PC-9 (cell line): ENCODE results near the gene DFFA. TPM values are rescaled to one million over a fixed set of nuclear protein-coding genes. Genes with fewer than 3 reads are reported as not detected.

Experiments
- BruUV-seq: library from RNA; stranded (reverse); fragments of 400-500 nt; replicated peaks from 2 replicates; lab custom pipeline; 2021; lab: Mats Ljungman, UMichigan
- CTCF ChIA-PET: fragments of 300-600 bp; sonication (Branson Sonifier 250); formaldehyde crosslinking; loops from one replicate; lab custom pipeline; 2022; ENCODE audit warnings: antibody characterized with exemption; lab: Charles Lee
- POLR2A ChIA-PET: fragments of 300-600 bp; sonication (Branson Sonifier 250); formaldehyde crosslinking; loops from one replicate; lab custom pipeline; 2022; ENCODE audit warnings: antibody characterized with exemption; ENCODE audit not compliant: unreplicated experiment; lab: Charles Lee
- DNase-seq, 2 experiments: peaks; one replicate each; pipeline versions ENCODE4 v3.0.0 to v3.0.0-alpha.2; 2015 to 2022; ENCODE audit warnings: mixed read lengths in 1 of 2
- H2AFZ ChIP-seq: fragments of 200-600 bp; sonication (generic); 2 replicates; pipeline ENCODE4 v1.8.1; 2017; ENCODE audit warnings: antibody characterized with exemption
- H3F3A ChIP-seq: fragments of 200-600 bp; sonication (generic); 2 replicates; pipeline ENCODE4 v1.8.1; 2017; ENCODE audit warnings: antibody characterized with exemption, mild to moderate bottlenecking, low read depth; ENCODE audit not compliant: insufficient read depth
- H3K27ac ChIP-seq: fragments of 200-600 bp; sonication (generic); 2 replicates; pipeline ENCODE4 v1.6.1; 2016; ENCODE audit warnings: mixed run types
- H3K27me3 ChIP-seq: fragments of 200-600 bp; sonication (generic); 2 replicates; pipeline ENCODE4 v1.6.1; 2016; ENCODE audit warnings: low read depth, mixed run types; ENCODE audit not compliant: insufficient read depth
- H3K36me3 ChIP-seq: fragments of 200-600 bp; sonication (generic); 2 replicates; pipeline ENCODE4 v1.6.1; 2016; ENCODE audit warnings: low read depth, mixed run types
- H3K4me1 ChIP-seq: fragments of 200-600 bp; sonication (generic); replicated peaks from 2 replicates; pipeline ENCODE4 v1.6.1; 2016; ENCODE audit warnings: mixed run types; ENCODE audit not compliant: insufficient read depth
- H3K4me2 ChIP-seq: fragments of 200-600 bp; sonication (generic); 2 replicates; pipeline ENCODE4 v1.6.1; 2017; ENCODE audit warnings: mixed run types
- H3K4me3 ChIP-seq: fragments of 200-600 bp; sonication (generic); 2 replicates; pipeline ENCODE4 v1.6.1; 2016; ENCODE audit warnings: mixed run types
- H3K79me2 ChIP-seq: fragments of 200-600 bp; sonication (generic); 2 replicates; pipeline ENCODE4 v1.6.1; 2017; ENCODE audit warnings: low read depth, mixed run types
- H3K9me2 ChIP-seq: fragments of 200-600 bp; sonication (generic); 2 replicates; pipeline ENCODE4 v1.8.1; 2017; ENCODE audit warnings: mild to moderate bottlenecking; ENCODE audit not compliant: insufficient read depth
- H3K9me3 ChIP-seq: fragments of 200-600 bp; sonication (generic); 2 replicates; pipeline ENCODE4 v1.8.1; 2016; ENCODE audit warnings: low read depth; ENCODE audit not compliant: insufficient read depth
- H4K20me1 ChIP-seq: fragments of 200-600 bp; sonication (generic); 2 replicates; pipeline ENCODE4 v1.8.1; 2017; ENCODE audit not compliant: insufficient read depth
- EZH2 ChIP-seq: fragments of 200-600 bp; sonication (generic); IDR thresholded peaks from 2 replicates; pipeline ENCODE4 v1.8.0; 2017; ENCODE audit warnings: antibody characterized with exemption, low read depth
- intact Hi-C: fragments of 100-400 bp; cut with micrococcal nuclease; formaldehyde crosslinking; loops from one replicate; pipeline ENCODE4 v1.10.0; 2022; ENCODE audit not compliant: unreplicated experiment
- total RNA-seq: library from RNA; stranded (reverse); gene quantifications from 2 replicates; pipeline ENCODE4 v1.2.3, GENCODE V29; 2021
- TF ChIP-seq, protein P1 (sequence below): fragments of 200-600 bp; sonication (generic); conservative IDR thresholded peaks from 2 replicates; pipeline ENCODE4 v1.6.1; 2017; ENCODE audit warnings: mixed run types, antibody characterized with exemption, mild to moderate bottlenecking, moderate library complexity

DFFA gene
- total RNA-seq, 1 experiment from 2014 or later = 35.2 TPM

DNA sequence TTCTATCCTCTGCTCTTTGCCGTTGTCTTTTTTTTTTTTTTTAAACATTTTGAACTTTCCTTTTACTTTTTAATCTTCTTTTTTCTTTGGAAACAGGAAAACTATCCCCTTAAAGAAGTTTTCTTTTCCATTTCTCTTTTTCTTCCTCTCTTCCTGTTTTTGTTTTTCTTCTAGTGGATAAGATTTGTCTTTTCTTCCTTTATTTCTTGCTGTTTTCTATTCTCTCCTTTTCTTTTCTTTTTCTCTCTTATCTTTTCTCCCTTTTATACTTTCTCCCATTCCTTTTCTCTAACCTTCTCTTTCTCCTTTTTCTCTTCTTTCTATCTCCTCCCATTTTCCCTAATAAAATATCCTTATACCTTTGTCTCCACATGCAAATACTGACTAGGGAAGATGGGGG is 48.6 kb upstream of the DFFA start:
- Histone ChIP-seq H3K4me2 (no peak overlapping the region), H3K27me3 (no peaks in the 10 kb centered on the region), H3K79me2 (0 out of 2 replicates have a peak, but pooled peaks cover 18% of the 10 kb centered on the region), H3K27ac (no peak overlapping the region), H3K9me3 (no peaks in the 10 kb centered on the region), H3K36me3 (no peaks in the 10 kb centered on the region; the same call in 1 of the 2 replicates), H4K20me1 (peaks cover 1% of the 10 kb centered on the region; the same call in 1 of the 2 replicates), H3K9me2 (no peaks in the 10 kb centered on the region), H3K4me1 (peaks cover 17% of the 10 kb centered on the region), H3F3A (no peaks in the 10 kb centered on the region), H2AFZ (no peak overlapping the region), H3K4me3 (no peak overlapping the region)
- ChIA-PET CTCF (interaction anchor here (0.6 to 0.7 kb wide), 2 partner anchors 346 to 475 kb away, joined by 3 to 4 read pairs; no protein-coding TSS in a partner anchor), POLR2A (interaction anchor here (0.7 kb wide), 1 partner anchor 157 kb away, joined by 16 read pairs; no protein-coding TSS in a partner anchor)
- no TSS peak for BruUV-seq
- TF ChIP-seq EZH2 = no peak
- TF ChIP-seq, protein P1, sequence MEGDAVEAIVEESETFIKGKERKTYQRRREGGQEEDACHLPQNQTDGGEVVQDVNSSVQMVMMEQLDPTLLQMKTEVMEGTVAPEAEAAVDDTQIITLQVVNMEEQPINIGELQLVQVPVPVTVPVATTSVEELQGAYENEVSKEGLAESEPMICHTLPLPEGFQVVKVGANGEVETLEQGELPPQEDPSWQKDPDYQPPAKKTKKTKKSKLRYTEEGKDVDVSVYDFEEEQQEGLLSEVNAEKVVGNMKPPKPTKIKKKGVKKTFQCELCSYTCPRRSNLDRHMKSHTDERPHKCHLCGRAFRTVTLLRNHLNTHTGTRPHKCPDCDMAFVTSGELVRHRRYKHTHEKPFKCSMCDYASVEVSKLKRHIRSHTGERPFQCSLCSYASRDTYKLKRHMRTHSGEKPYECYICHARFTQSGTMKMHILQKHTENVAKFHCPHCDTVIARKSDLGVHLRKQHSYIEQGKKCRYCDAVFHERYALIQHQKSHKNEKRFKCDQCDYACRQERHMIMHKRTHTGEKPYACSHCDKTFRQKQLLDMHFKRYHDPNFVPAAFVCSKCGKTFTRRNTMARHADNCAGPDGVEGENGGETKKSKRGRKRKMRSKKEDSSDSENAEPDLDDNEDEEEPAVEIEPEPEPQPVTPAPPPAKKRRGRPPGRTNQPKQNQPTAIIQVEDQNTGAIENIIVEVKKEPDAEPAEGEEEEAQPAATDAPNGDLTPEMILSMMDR = no peak
- no peak for DNase-seq
- intact Hi-C loops = no loop called here

DNA sequence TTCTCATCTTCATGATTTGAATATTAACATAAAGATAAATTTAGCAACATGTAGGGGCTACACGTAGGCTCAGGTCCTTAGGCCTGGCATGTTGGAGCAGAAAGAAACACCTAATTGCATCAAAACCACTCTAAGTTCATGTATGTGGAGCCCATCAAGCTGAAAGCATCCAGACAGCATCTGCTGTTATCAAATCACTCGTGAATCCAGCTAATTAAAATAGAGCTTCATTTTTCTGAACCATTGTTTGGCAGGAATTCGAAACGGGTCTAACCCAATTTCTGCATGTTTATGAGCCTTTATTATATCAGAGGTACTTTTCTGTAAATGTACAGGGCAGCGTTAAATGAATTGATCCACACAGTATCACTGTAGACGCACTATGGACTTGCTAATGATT is 48.2 kb upstream of the DFFA start:
- DNase-seq = no peak
- Histone ChIP-seq H3K4me2 (no peak overlapping the region), H3F3A (no peaks in the 10 kb centered on the region), H4K20me1 (peaks cover 5% of the 10 kb centered on the region; the same call in 1 of the 2 replicates), H3K79me2 (0 out of 2 replicates have a peak, but pooled peaks cover 23% of the 10 kb centered on the region), H3K4me1 (peaks cover 17% of the 10 kb centered on the region), H3K9me3 (no peaks in the 10 kb centered on the region), H3K4me3 (no peak overlapping the region), H3K9me2 (no peaks in the 10 kb centered on the region), H3K36me3 (no peaks in the 10 kb centered on the region; the same call in 1 of the 2 replicates), H2AFZ (no peak overlapping the region), H3K27ac (no peak overlapping the region), H3K27me3 (no peaks in the 10 kb centered on the region)
- TF ChIP-seq EZH2 = no peak
- TF ChIP-seq, protein P1 = no peak
- ChIA-PET CTCF (interaction anchor here (0.6 kb wide), 1 partner anchor 347 kb away, joined by 4 read pairs; no protein-coding TSS in a partner anchor), POLR2A (no interaction called here)
- BruUV-seq = no TSS peak
- intact Hi-C loops = no loop called here

DNA sequence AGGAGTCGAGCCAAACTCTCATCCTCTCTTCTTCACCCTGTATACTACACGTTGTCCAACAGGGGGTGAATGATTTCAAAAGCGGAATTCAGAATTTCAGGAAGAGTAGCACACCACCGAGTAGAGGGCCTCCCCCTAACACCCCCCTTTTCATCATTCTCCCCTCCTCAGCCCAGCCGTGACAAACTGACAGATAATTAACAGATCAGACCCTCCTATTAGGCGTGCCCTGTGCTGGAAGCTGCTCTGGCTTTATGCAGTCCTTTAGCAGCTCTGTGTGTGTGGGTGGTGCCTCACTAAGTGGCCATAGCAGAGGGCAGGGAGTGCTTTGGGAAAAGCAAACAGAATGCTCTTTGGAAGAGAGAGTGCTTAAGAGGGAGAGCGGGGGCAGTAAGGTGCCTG is 46.7 kb upstream of the DFFA start:
- DNase-seq = no peak
- no peak overlapping the region for H2AFZ ChIP-seq
- CTCF ChIA-PET = no interaction called here
- no peaks in the 10 kb centered on the region for H3F3A ChIP-seq
- no peaks in the 10 kb centered on the region for H3K27me3 ChIP-seq
- no TSS peak for BruUV-seq
- H3K9me2 ChIP-seq = no peaks in the 10 kb centered on the region
- POLR2A ChIA-PET = no interaction called here
- intact Hi-C loops = loop anchor here (10.0 kb wide), 1 partner anchor 496 kb away; the partner anchor contains the start of gene TARDBP
- H3K4me2 ChIP-seq = no peak overlapping the region
- TF ChIP-seq, protein P1 = no peak
- no peak for TF ChIP-seq EZH2
- H3K4me3 ChIP-seq = no peak overlapping the region
- H3K4me1 ChIP-seq = peaks cover 17% of the 10 kb centered on the region
- H3K27ac ChIP-seq = no peak overlapping the region
- no peaks in the 10 kb centered on the region for H3K36me3 ChIP-seq
- H3K79me2 ChIP-seq = peaks cover 35% of the 10 kb centered on the region
- H3K9me3 ChIP-seq = no peaks in the 10 kb centered on the region
- peaks cover 8% of the 10 kb centered on the region; the same call in 1 of the 2 replicates for H4K20me1 ChIP-seq
